ENCODE data around the gene ALG1.
A peak's percentile ranks its signal among the peaks of the same experiment; 100 is the strongest.
"Not testable (repeated sequence)": the region's sequence is repeated elsewhere in the genome, so short reads cannot be mapped to it uniquely, and the experiment has no call there.

ALG1 gene

GRCh38 chr16:5093081-5093480 is 21.4 kb downstream of the ALG1 start:
- H3K4me3 ChIP-seq; H3K27ac ChIP-seq; DNase-seq (ENCODE audit: low read depth, low spot score); H3K9me3 ChIP-seq (ENCODE audit: low read depth, low read length); H3K9ac ChIP-seq (ENCODE audit: insufficient read length); H3K36me3 ChIP-seq (ENCODE audit: insufficient read depth, low read length): not testable (repeated sequence)

DNA sequence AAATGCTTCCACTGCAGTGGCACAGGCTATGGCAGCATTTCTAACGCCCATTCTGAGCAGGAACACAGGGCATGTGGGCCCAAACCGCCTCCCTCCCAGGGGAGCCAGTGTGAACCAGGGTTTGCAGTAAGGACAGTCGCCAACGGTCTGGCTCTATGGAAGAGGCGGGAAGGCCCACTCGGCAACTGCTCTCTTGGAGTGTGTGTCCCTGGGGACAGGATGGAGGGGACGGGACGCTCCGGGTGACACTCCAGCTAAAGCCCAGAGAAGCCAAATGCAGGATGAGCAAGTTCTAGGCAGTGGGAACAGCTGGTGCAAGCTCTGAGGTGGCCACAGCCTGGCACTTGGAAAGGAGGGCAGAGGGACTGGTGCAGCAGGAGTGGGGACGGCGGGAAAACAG is 22.1 kb downstream of the ALG1 start:
- not testable (repeated sequence) for H3K4me3 ChIP-seq; H3K9ac ChIP-seq (ENCODE audit: insufficient read length); H3K27ac ChIP-seq; H3K36me3 ChIP-seq (ENCODE audit: insufficient read depth, low read length); H3K9me3 ChIP-seq (ENCODE audit: low read depth, low read length); DNase-seq (ENCODE audit: low read depth, low spot score)

GRCh38 chr16:5095145-5095830 is 23.6 kb downstream of the ALG1 start:
- not testable (repeated sequence) for DNase-seq (ENCODE audit: low read depth, low spot score); H3K36me3 ChIP-seq (ENCODE audit: insufficient read depth, low read length); H3K9ac ChIP-seq (ENCODE audit: insufficient read length); H3K4me3 ChIP-seq; H3K27ac ChIP-seq; H3K9me3 ChIP-seq (ENCODE audit: low read depth, low read length)

DNA sequence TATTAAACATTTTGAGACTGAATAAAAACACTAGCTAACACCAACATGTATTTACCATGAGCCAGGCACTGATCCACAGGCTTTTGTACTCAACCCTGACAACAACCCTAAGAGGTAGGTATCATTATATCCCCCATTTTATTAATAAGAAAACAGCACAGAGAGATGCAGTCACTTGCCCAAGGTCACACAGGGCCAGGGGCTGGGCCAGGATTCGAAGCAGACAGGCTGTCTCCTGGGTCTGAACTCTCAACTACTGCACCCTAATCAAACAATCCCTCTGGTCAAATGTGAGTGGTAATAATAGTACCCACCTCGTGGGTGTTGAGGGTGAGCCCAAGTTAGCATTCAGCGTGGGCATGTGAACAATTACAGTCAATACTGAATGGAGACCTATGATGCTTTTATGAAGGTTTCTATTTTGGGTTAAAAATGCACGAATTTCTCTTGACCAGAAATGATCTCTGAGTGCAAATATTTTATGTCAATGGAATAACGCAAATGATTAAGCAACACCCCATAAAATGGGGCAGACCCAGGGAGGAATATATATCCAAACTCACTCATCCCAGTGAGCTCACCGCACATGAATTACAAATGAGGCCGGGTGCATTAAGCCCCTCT is 24.9 kb downstream of the ALG1 start:
- peak overlapping the region; percentile 78 for H3K9ac ChIP-seq (ENCODE audit: insufficient read length)
- H3K27ac ChIP-seq; H3K9me3 ChIP-seq (ENCODE audit: low read depth, low read length); H3K36me3 ChIP-seq (ENCODE audit: insufficient read depth, low read length); DNase-seq (ENCODE audit: low read depth, low spot score): not testable (repeated sequence)
- peak overlapping the region; percentile 80 for H3K4me3 ChIP-seq

DNA sequence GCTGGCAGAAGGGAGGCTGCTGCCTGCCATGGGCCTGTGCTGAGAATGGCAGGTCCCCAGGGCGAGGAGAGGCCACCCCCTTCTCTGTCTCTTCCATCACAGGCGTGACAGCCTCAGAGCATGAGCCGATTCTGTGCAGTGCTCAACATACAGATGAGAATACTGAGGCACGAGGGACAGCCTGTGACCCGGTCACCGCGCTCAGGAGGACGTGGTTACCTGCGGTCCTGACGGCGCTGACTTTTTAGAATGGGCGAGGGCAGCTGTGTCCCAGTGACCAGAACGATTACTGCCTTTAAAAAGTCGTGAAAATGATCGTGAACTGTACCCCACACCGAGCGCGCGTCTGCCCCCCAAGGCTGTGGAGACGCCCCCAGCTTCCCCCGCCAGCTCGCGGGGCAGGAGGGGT is 25.4 kb downstream of the ALG1 start:
- H3K27ac ChIP-seq; H3K9me3 ChIP-seq (ENCODE audit: low read depth, low read length); DNase-seq (ENCODE audit: low read depth, low spot score); H3K36me3 ChIP-seq (ENCODE audit: insufficient read depth, low read length): not testable (repeated sequence)
- Histone ChIP-seq H3K9ac (ENCODE audit: insufficient read length) (peak overlapping the region; percentile 78), H3K4me3 (peak overlapping the region; percentile 80)

DNA sequence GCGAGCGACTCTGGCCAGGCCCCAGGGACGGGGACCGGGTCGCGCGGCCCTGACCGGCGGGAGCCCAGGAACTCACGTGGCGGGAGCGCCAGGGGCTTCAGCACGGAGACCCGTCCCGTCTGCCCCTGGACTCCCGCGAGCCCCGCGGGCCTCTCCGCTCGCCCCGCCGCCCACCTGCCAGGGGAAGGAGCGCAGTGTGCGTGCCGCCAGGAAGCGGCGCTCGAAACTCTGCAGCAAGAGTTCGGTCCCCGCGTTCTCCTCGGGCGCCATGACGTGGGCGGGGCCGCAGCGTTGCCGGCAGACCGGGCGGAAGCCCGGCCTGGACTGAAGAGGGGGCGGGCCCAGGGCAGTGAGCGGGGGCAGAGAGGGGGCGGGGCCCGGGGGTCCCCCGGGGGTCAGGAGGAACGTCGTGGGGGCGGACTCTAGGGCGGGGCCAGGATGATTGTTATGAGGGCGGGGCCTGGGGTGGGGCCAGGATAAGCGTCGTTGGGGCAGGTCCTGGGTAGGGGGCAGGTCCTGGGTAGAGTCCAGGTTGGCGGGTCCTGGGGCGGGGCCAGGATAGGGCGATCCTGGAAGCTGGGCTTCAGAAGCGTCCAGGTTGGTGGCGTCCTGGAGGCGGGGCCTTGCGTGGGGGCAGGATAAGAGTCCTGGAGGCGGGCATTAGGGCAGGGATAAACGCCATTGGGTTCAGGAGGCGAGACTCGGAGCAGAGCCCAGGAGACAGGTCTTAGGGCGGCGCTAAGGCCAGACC is 26.0 kb downstream of the ALG1 start, which contains the start of gene EEF2KMT:
Gene EEF2KMT, minus strand, starts transcription at position 326 of the 751 bp plus-strand sequence. Its CDS starts 56 bp downstream, at position 270.
- TF ChIP-seq POLR2AphosphoS5 (IDR thresholded peaks at IDR 0.05; ENCODE audit: borderline replicate concordance, low read depth, low read length): peak; percentile 28; the same call in 1 of the 2 replicates
- H3K36me3 ChIP-seq (ENCODE audit: insufficient read depth, low read length); H3K27ac ChIP-seq; H3K9me3 ChIP-seq (ENCODE audit: low read depth, low read length): not testable (repeated sequence)
- H3K9ac ChIP-seq (ENCODE audit: insufficient read length): peak within 1 kb of the TSS; percentile 78
- H3K4me3 ChIP-seq: peak within 1 kb of the TSS; percentile 80
- peak; percentile 91 for DNase-seq (ENCODE audit: low read depth, low spot score)

- H3K36me3 ChIP-seq (ENCODE audit: insufficient read depth, low read length); H3K9ac ChIP-seq (ENCODE audit: insufficient read length); H3K27ac ChIP-seq; H3K9me3 ChIP-seq (ENCODE audit: low read depth, low read length); DNase-seq (ENCODE audit: low read depth, low spot score): not testable (repeated sequence)
- H3K4me3 ChIP-seq: peak overlapping the region; percentile 76
Measured at GRCh38 chr16:5098221-5099159, 26.8 kb downstream of the ALG1 start.

DNA sequence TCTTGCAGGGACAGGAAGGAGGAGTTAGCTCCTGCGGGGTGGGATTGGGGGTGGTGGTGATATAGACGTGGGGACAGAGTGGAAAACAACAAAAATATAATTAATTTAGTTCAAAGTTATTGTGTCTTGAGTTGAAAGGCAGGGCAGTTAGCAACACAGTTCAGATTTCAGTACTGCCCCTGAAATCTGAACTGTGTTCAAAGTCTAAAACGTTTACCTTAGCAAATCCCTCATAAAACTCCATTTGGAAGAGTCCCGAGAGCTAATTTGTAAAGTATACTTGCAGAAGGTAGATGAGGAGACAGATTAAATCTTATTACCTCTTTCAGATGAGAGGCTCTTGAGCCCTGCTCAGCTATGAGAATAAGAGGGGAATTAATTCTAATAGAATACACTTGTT is 27.5 kb downstream of the ALG1 start:
- H3K4me3 ChIP-seq; H3K9me3 ChIP-seq (ENCODE audit: low read depth, low read length); H3K27ac ChIP-seq; DNase-seq (ENCODE audit: low read depth, low spot score); H3K9ac ChIP-seq (ENCODE audit: insufficient read length); H3K36me3 ChIP-seq (ENCODE audit: insufficient read depth, low read length): not testable (repeated sequence)

- not testable (repeated sequence) for H3K36me3 ChIP-seq (ENCODE audit: insufficient read depth, low read length); DNase-seq (ENCODE audit: low read depth, low spot score); H3K27ac ChIP-seq; H3K9ac ChIP-seq (ENCODE audit: insufficient read length); H3K9me3 ChIP-seq (ENCODE audit: low read depth, low read length); H3K4me3 ChIP-seq
Measured at GRCh38 chr16:5103296-5104032, 31.8 kb downstream of the ALG1 start.

GRCh38 chr16:5105039-5105438 is 33.4 kb downstream of the ALG1 start:
- not testable (repeated sequence) for H3K36me3 ChIP-seq (ENCODE audit: insufficient read depth, low read length); H3K9ac ChIP-seq (ENCODE audit: insufficient read length); H3K4me3 ChIP-seq; H3K9me3 ChIP-seq (ENCODE audit: low read depth, low read length); DNase-seq (ENCODE audit: low read depth, low spot score); H3K27ac ChIP-seq

All from SK-N-MC (cell line).